ENCODE data around the gene COBL. TPM values are rescaled to one million over a fixed set of nuclear protein-coding genes. Genes with fewer than 3 reads are reported as not detected.

Gene COBL
- total and polyA plus RNA-seq, 12 donors: 0.09 to 1.4 (median 0.53) TPM

DNA sequence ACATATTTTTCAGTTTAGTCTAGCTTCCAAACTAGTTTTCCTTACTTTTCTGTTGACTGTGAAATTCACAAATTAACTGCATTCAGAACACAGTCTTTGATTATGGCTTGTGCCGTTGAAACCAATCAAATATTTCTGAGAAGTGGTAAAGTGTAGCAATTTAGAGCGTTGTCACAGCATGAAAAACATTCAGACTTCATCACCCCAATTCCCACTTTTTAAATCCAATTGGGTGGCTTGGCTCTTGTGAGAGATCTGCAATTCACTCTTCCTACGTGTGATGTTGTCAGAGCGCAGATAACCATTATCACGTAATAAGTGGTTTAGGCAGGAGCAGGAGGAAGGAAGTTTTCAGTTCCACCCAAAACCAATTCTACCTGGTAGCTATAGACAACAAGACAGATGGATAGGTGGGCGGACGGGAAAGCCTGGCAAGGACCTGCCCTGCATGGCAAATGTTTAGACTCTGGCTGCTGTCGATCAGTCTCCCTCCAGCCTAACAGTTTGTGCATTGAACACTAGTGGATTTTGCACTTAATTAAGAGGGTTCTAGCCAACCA lies 8.9 kb downstream of the COBL start:
- H3K9me3 ChIP-seq (replicated peaks in 1 of 3): no peaks in the 10 kb centered on the region
- H3K4me3 ChIP-seq: no peak overlapping the region
- TF ChIP-seq POLR2A (IDR thresholded peaks at IDR 0.05): no peak
- TF ChIP-seq CTCF (IDR thresholded peaks at IDR 0.05): no peak
- intact Hi-C loops (cut with DNase I): no loop called here
- no peaks in the 10 kb centered on the region for H3K4me1 ChIP-seq (replicated peaks in 1 of 2)
- H3K36me3 ChIP-seq (replicated peaks in 1 of 2): no peaks in the 10 kb centered on the region
- peak in 1 of 7 donors; percentile 7 for DNase-seq
- 71 to 79% (median 76%) methylated on average over 8 of the region's 8 CpGs for WGBS, 4 donors
- no peak overlapping the region for H3K27ac ChIP-seq
- no peaks in the 10 kb centered on the region for H3K27me3 ChIP-seq

DNA sequence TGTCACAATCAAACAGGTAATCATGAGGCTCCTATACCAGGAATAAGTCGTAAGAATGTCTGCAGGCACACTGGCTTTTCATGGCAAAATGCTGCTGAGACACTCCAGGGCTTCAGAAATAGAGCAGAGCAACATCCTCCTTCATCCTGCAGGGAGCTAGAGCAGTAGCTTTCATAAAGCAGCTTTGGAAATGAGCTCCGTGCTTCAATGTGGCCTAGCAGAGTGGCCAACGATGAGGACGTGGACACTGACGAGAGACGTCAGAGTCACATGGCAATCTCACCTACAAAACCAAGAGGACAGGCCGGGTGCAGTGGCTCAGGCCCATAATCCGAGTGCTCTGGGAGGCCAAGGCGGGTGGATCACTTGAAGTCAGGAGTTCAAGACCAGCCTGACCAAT lies 9.8 kb downstream of the COBL start:
- Histone ChIP-seq H3K36me3 (replicated peaks in 1 of 2) (no peaks in the 10 kb centered on the region), H3K4me1 (replicated peaks in 1 of 2) (no peaks in the 10 kb centered on the region), H3K27ac (no peak overlapping the region), H3K9me3 (replicated peaks in 1 of 3) (no peaks in the 10 kb centered on the region), H3K27me3 (no peaks in the 10 kb centered on the region), H3K4me3 (no peak overlapping the region)
- TF ChIP-seq POLR2A (IDR thresholded peaks at IDR 0.05): no peak
- no peak for TF ChIP-seq CTCF (IDR thresholded peaks at IDR 0.05)
- WGBS, 4 donors: 84 to 93% (median 89%) methylated on average over 9 of the region's 9 CpGs
- DNase-seq: peak in 1 of 7 donors; percentile 36
- intact Hi-C loops (cut with DNase I): no loop called here

- peak in 1 of 7 donors; percentile 36 for DNase-seq
- no peaks in the 10 kb centered on the region for H3K9me3 ChIP-seq (replicated peaks in 1 of 3)
- no peak overlapping the region for H3K27ac ChIP-seq
- WGBS, 4 donors: 62 to 84% (median 80%) methylated on average over 5 to 6 of the region's 6 CpGs
- H3K4me1 ChIP-seq (replicated peaks in 1 of 2): no peaks in the 10 kb centered on the region
- intact Hi-C loops (cut with DNase I): no loop called here
- TF ChIP-seq POLR2A (IDR thresholded peaks at IDR 0.05) (no peak), CTCF (IDR thresholded peaks at IDR 0.05) (no peak)
- no peaks in the 10 kb centered on the region for H3K27me3 ChIP-seq
- no peak overlapping the region for H3K4me3 ChIP-seq
- no peaks in the 10 kb centered on the region for H3K36me3 ChIP-seq (replicated peaks in 1 of 2)
These were observed 11.9 kb downstream of the COBL start for GRCh38 chr7:51304729-51305128.

DNA sequence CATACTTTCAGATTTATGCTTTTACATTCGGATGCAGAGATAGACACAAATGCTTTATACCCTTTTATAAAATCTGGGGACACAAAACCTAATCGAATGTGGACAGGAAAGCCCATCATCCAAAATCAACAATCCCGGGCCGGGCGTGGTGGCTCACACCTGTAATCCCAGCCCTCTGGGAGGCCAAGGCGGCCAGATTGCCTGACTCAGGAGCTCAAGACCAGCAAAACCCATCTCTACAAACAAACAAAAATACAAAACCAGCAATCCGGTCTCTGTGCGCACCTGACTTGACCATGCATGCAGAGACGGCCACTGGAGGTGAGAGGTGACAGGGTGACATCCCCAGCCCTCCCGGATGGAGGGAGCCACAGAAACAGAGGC lies 13.5 kb downstream of the COBL start:
- Histone ChIP-seq H3K36me3 (replicated peaks in 1 of 2) (no peaks in the 10 kb centered on the region), H3K9me3 (replicated peaks in 1 of 3) (no peaks in the 10 kb centered on the region), H3K4me1 (replicated peaks in 1 of 2) (no peaks in the 10 kb centered on the region), H3K4me3 (no peak overlapping the region), H3K27me3 (no peaks in the 10 kb centered on the region), H3K27ac (no peak overlapping the region)
- intact Hi-C loops (cut with DNase I): no loop called here
- TF ChIP-seq CTCF (IDR thresholded peaks at IDR 0.05): no peak
- DNase-seq: peak in 1 of 7 donors; percentile 27
- WGBS, 4 donors: 77 to 88% (median 84%) methylated on average over 8 to 10 of the region's 10 CpGs

All from adrenal gland (tissue), 12 donors.